Caco-2 (cell line): ENCODE data around the gene DCTN2. TPM values are rescaled to one million over a fixed set of nuclear protein-coding genes. Genes with fewer than 3 reads are reported as not detected.
A peak's percentile ranks its signal among the peaks of the same experiment; 100 is the strongest.

ENCODE experiments used
- BruUV-seq: library from RNA; stranded (reverse); fragments of 400-500 nt; replicated peaks from 2 replicates; lab custom pipeline; 2021; lab: Mats Ljungman, UMichigan
- CTCF ChIA-PET: fragments of 300-600 bp; sonication (Branson Sonifier 250); formaldehyde crosslinking; loops from one replicate; lab custom pipeline; 2022; ENCODE audit warnings: antibody characterized with exemption; lab: Charles Lee
- POLR2A ChIA-PET: fragments of 300-600 bp; sonication (Branson Sonifier 250); formaldehyde crosslinking; loops from one replicate; lab custom pipeline; 2022; ENCODE audit warnings: antibody characterized with exemption; lab: Charles Lee
- DNase-seq, 2 experiments: peaks; one replicate each; pipeline versions ENCODE4 v3.0.0 to v3.0.0-alpha.2; 2020 to 2022
- H3K27me3 ChIP-seq: replicated peaks from 2 replicates; pipeline ENCODE4 v1.6.0; 2011; ENCODE audit warnings: low read length; ENCODE audit not compliant: control insufficient read depth, insufficient read depth
- H3K36me3 ChIP-seq: 2 replicates; pipeline ENCODE4 v1.5.1; 2011; ENCODE audit warnings: low read length; ENCODE audit not compliant: control insufficient read depth, insufficient read depth
- H3K4me1 ChIP-seq: fragments of 250-450 bp; sonication (Bioruptor Pico); 2 replicates; pipeline ENCODE4 v1.5.1; 2020; ENCODE audit warnings: mild to moderate bottlenecking
- H3K4me3 ChIP-seq: 2 replicates; pipeline ENCODE4 v1.5.1; 2011; ENCODE audit warnings: low read depth, mild to moderate bottlenecking, control low read depth, low read length
- H3K9me3 ChIP-seq: fragments of 250-450 bp; sonication (Bioruptor Pico); 2 replicates; pipeline ENCODE4 v1.5.1; 2020; ENCODE audit warnings: mild to moderate bottlenecking, moderate library complexity
- H3K27ac Mint-ChIP-seq: one replicate; pipeline ENCODE4 v1.8.0; 2022; ENCODE audit warnings: mixed read lengths; ENCODE audit not compliant: unreplicated experiment
- H3K27me3 Mint-ChIP-seq: one replicate; pipeline ENCODE4 v1.8.0; 2022; ENCODE audit warnings: mixed read lengths; ENCODE audit not compliant: insufficient read depth, unreplicated experiment
- H3K36me3 Mint-ChIP-seq: one replicate; pipeline ENCODE4 v1.8.0; 2022; ENCODE audit warnings: mild to moderate bottlenecking, mixed read lengths; ENCODE audit not compliant: insufficient read depth, unreplicated experiment
- H3K4me1 Mint-ChIP-seq: one replicate; pipeline ENCODE4 v1.8.0; 2022; ENCODE audit warnings: low read depth, mixed read lengths; ENCODE audit not compliant: unreplicated experiment
- H3K4me3 Mint-ChIP-seq: one replicate; pipeline ENCODE4 v1.8.0; 2022; ENCODE audit warnings: mild to moderate bottlenecking, moderate library complexity, mixed read lengths; ENCODE audit not compliant: unreplicated experiment
- H3K9me3 Mint-ChIP-seq: one replicate; pipeline ENCODE4 v1.8.0; 2022; ENCODE audit warnings: mixed read lengths; ENCODE audit not compliant: unreplicated experiment
- CTCF ChIP-seq, 2 experiments: fragments of 200-600 bp in 1 of 2; IDR thresholded peaks; 1 replicate in 1 of 2; 2 replicates in 1 of 2; pipeline versions ENCODE4 v1.5.1 to v1.8.0; 2011 to 2022; ENCODE audit warnings: antibody characterized with exemption in 1 of 2, control low read depth in 1 of 2, inconsistent platforms in 1 of 2, low read depth in 1 of 2, low read length in 1 of 2, mild to moderate bottlenecking in 1 of 2, moderate library complexity in 1 of 2; ENCODE audit not compliant: insufficient read depth in 1 of 2, severe bottlenecking in 1 of 2, unreplicated experiment in 1 of 2
- intact Hi-C: fragments of 100-400 bp; cut with micrococcal nuclease; formaldehyde crosslinking; loops from one replicate; pipeline ENCODE4 v1.10.0; 2022; ENCODE audit not compliant: unreplicated experiment
- total RNA-seq: library from RNA; stranded (reverse); gene quantifications from 2 replicates; pipeline ENCODE4 v1.2.3, GENCODE V29; 2022

DCTN2 gene
- total RNA-seq, 1 experiment from 2014 or later, result 94.4 TPM

- peaks cover 18% of the 10 kb centered on the region for H3K4me1 ChIP-seq
- peak overlapping the region; percentile 80; the same call in 1 of the 2 replicates for H3K4me3 ChIP-seq
- Mint-ChIP-seq H3K9me3 (no peaks in the 10 kb centered on the region), H3K4me3 (peak overlapping the region; percentile 90), H3K27ac (no peak overlapping the region), H3K36me3 (peaks cover 34% of the 10 kb centered on the region), H3K4me1 (peaks cover 19% of the 10 kb centered on the region), H3K27me3 (no peaks in the 10 kb centered on the region)
- no peak for TF ChIP-seq CTCF (IDR thresholded peaks at IDR 0.05; ENCODE audit: insufficient read depth in 1 of 2, low read depth in 1 of 2, low read length in 1 of 2, severe bottlenecking in 1 of 2, unreplicated experiment in 1 of 2)
- intact Hi-C loops, result no loop called here
- H3K9me3 ChIP-seq, result no peaks in the 10 kb centered on the region
- H3K27me3 ChIP-seq, result no peaks in the 10 kb centered on the region
- BruUV-seq, result no TSS peak
- POLR2A ChIA-PET, result no interaction called here
- CTCF ChIA-PET, result interaction anchor here (1.3 to 1.8 kb wide), 3 partner anchors 10 to 11 kb away, joined by 6 to 12 read pairs (median 7); no protein-coding TSS in a partner anchor
- DNase-seq, result no peak
- no peaks in the 10 kb centered on the region; the same call in 1 of the 2 replicates for H3K36me3 ChIP-seq
These were observed 45.7 kb upstream of the DCTN2 start for GRCh38 chr12:57592551-57593165.

- no peaks in the 10 kb centered on the region; the same call in 1 of the 2 replicates for H3K36me3 ChIP-seq
- Mint-ChIP-seq H3K4me3 (peak overlapping the region; percentile 90), H3K36me3 (peaks cover 26% of the 10 kb centered on the region), H3K27me3 (no peaks in the 10 kb centered on the region), H3K9me3 (no peaks in the 10 kb centered on the region), H3K27ac (peak overlapping the region; percentile 88), H3K4me1 (peaks cover 19% of the 10 kb centered on the region)
- POLR2A ChIA-PET, result no interaction called here
- CTCF ChIA-PET, result interaction anchor here (1.1 to 1.5 kb wide), 4 partner anchors 9 to 145 kb away, joined by 4 to 7 read pairs (median 6); partner anchors contain the start of gene B4GALNT1
- intact Hi-C loops, result loop anchor here (1.0 kb wide), 2 partner anchors 9 to 101 kb away; no protein-coding TSS in a partner anchor
- H3K4me1 ChIP-seq, result peaks cover 17% of the 10 kb centered on the region
- peak overlapping the region; percentile 80 for H3K4me3 ChIP-seq
- no peaks in the 10 kb centered on the region for H3K9me3 ChIP-seq
- TF ChIP-seq CTCF (IDR thresholded peaks at IDR 0.05; ENCODE audit: insufficient read depth in 1 of 2, low read depth in 1 of 2, low read length in 1 of 2, severe bottlenecking in 1 of 2, unreplicated experiment in 1 of 2), result no peak
- BruUV-seq, result TSS peak; percentile 37
- H3K27me3 ChIP-seq, result no peaks in the 10 kb centered on the region
- DNase-seq, result peak in 1 of 2 experiments; percentile 56
These were observed 44.9 kb upstream of the DCTN2 start for GRCh38 chr12:57591782-57592325.

GRCh38 chr12:57590864-57591781 is 44.1 kb upstream of the DCTN2 start, which contains the start of gene PIP4K2C:
Gene PIP4K2C, plus strand, starts transcription at chr12:57591192. Its CDS starts 98 bp downstream, at chr12:57591290.
- POLR2A ChIA-PET, result no interaction called here
- BruUV-seq, result no TSS peak
- H3K36me3 ChIP-seq, result no peaks in the 10 kb centered on the region
- peaks cover 19% of the 10 kb centered on the region for H3K4me1 Mint-ChIP-seq
- H3K27me3 ChIP-seq, result no peaks in the 10 kb centered on the region
- intact Hi-C loops, result loop anchor here (1.0 kb wide), 2 partner anchors 8 to 102 kb away; no protein-coding TSS in a partner anchor
- H3K27ac Mint-ChIP-seq, result peak within 1 kb of the TSS; percentile 88
- H3K36me3 Mint-ChIP-seq, result peaks cover 24% of the 10 kb centered on the region
- no peaks in the 10 kb centered on the region for H3K9me3 Mint-ChIP-seq
- CTCF ChIA-PET, result interaction anchor here (0.7 to 1.5 kb wide), 4 partner anchors 8 to 145 kb away, joined by 3 to 7 read pairs (median 4); partner anchors contain the start of gene B4GALNT1
- peaks cover 13% of the 10 kb centered on the region; the same call in 1 of the 2 replicates for H3K4me1 ChIP-seq
- DNase-seq, result peak; percentile 87 to 90
- H3K27me3 Mint-ChIP-seq, result no peaks in the 10 kb centered on the region
- H3K4me3 Mint-ChIP-seq, result peak within 1 kb of the TSS; percentile 90
- no peak for TF ChIP-seq CTCF (IDR thresholded peaks at IDR 0.05; ENCODE audit: insufficient read depth in 1 of 2, low read depth in 1 of 2, low read length in 1 of 2, severe bottlenecking in 1 of 2, unreplicated experiment in 1 of 2)
- H3K9me3 ChIP-seq, result no peaks in the 10 kb centered on the region
- peak within 1 kb of the TSS; percentile 80 for H3K4me3 ChIP-seq
